ENCODE results near the gene SARDH.

The SARDH gene

DNA sequence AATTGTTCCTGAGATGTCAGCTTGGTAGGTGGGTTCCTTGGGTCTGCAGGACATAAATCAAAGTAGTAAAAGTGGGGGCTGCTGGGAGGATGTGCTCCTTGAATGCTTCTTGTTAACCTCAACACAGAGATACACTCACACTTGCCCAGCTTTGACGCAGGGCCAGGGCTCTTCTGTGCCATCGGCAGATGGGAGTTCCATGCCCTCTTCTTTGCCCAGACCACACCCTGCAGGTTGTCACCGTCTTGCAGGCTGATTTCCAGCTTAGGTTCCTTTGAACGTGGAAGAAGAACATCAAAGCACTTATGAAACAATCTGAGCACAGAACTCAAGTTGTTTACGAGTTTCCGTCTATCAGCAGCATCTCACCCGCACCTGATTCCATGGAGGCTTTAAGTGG is 91.0 kb downstream of the SARDH start:
- DNase-seq (ENCODE audit: low read depth): no peak

DNA sequence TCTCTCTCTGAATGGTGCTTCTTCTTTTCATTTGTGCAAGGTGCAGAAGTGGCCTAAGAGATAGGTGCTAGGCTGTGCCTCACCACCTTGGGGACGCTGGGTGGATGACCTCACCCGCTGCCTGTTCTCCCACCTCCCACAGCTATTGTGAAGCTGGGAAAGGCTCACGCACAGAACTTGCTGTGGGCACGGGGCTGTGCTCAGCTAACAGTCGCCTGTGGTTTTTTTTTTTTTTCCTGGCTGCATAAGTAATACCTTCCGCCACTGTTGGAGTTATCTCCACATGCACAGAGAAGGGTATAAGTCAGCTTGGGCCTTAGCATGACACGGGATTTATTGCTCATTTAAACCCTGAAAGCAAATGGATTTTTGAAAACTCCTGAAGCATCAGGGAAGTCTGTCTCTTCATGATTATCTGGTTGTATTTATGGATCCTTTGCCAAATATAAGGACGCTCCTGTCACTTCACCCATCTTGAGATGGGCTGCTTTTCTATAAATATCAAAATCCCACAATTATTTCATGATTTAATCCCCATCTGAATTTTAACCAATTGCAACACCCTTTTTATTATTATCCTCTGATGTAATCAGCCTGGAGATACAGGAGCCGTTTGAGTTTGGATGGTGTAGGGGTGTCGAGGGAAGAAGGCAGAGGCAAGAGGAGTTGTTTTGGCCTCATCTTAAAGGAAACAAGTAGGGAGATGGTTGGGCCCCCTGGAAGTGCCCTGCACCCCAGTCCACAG is 93.0 kb downstream of the SARDH start:
- no peak for DNase-seq (ENCODE audit: low read depth)

DNA sequence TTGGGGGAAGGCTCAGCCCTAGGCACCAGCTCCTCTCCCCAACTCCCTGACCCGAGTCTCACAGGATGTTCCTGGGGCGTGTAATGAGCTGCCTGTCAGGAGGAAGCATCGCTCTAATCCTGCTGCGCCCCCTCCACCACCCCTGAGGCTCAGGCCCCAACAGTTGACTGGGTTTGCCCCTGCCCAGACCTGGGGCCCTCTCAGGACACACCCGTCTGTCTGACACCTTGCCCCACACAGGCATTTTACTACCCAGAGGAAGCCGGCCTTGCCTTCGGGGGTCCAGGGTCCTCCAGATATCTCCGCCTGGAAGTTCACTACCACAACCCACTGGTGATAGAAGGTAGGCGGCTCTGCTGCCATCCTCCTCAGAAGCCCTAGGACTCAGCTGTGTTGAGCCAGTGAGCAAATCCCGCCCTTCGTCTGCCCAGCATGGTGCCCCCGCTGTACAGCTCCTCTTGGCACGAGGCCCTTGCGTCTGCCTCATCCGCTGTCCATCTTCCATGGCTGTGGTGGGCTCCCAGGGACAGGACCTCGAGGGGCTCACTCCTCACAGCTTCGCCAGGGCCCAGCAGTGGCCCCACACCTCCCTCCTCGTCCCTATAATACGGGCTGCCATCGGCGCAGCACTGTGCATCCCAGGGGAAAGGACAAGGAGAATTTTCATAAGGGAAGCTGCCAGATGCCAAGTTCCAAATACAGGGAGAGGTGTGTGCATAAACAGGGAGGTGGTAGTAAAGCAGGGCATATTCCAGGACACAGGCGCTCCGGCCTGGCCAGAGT is 94.0 kb downstream of the SARDH start:
- no peak for DNase-seq (ENCODE audit: low read depth)

DNA sequence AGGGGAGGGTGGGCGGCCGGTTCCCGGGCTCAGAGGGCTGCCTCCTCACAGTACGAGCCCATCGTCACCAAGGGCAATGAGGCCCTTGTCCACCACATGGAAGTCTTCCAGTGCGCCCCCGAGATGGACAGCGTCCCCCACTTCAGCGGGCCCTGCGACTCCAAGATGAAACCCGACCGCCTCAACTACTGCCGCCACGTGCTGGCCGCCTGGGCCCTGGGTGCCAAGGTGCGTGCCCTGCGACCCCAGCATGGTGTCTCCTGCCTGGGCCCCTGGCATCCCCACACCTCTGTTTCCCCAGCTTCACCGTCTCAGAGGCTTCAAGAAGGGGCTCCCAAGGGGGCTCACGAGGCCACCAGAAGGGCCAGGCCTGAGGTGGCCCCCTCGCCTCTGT is 94.8 kb downstream of the SARDH start:
- DNase-seq (ENCODE audit: low read depth): no peak

DNA sequence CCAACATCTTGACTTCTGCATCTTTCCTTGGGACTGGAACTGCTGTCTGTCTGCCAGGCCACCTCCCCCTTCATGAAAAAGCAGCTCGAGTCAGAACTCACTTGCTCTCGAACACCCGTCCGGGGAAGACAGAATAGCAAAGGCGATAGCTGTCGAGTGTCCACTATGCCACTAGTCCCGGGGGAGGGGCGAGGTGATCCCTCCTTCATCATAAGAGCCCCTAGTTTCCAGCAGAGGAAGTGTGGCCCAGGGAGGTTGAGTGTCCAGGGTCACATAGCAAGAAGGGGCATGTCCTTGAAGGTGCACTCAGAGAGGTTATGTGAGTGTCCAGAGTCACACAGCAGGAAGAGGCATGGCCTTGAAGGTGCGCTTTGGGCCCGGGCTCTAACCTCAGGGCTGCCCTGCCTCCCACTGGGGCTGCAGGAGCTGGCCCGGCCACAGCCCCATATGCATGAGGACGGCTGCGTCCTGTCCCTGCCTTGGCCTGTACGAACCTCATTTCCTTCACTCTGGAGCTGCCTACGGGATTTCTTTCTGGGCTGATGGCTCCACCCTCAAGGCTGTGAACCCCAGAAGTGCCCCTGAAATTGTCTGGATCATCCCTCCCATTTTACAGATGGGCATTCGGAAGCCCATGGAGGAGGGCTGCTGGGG is 95.3 kb downstream of the SARDH start:
- DNase-seq (ENCODE audit: low read depth): no peak

DNA sequence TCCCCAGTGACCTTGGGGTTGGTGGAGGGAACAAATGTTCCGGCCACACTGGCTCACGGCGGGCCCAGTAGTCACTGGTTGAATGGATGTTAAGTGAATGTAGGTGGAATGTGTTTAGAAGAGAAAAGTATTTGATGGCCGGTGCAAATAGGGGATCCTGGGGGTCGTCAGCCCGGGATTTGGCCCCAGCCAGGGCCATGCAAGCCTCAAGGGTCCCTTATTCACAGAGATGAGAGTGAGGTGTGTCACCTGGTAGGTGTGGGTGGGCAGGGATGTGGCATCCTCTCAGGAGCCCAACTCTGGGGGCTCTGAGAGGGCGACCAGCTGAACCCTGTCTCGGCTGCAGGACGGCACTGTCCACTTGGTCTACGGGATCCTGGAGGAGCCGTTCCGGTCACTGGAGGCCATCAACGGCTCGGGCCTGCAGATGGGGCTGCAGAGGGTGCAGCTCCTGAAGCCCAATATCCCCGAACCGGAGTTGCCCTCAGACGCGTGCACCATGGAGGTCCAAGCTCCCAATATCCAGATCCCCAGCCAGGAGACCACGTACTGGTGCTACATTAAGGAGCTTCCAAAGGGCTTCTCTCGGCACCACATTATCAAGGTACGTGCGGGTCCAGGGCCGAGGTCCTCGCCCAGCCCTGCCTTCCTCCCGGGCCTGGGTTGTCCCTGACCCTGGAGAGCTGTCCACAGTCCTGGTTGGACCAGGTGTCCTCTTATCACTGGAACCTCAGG is 96.1 kb downstream of the SARDH start:
- DNase-seq (ENCODE audit: low read depth): no peak

DNA sequence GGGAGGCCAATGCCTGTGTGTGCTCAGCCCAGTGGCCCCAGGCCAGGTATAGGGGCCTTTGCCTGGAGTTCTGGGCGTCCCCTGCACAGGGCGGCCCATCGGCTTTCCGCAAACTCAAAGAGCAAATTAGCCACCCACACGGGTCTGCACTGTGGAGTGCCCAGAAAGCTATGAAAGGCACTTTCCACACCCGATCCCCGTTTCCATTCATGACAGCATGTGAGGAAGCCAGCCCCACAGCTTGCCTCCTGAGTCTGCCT is 96.8 kb downstream of the SARDH start:
- no peak for DNase-seq (ENCODE audit: low read depth)

DNA sequence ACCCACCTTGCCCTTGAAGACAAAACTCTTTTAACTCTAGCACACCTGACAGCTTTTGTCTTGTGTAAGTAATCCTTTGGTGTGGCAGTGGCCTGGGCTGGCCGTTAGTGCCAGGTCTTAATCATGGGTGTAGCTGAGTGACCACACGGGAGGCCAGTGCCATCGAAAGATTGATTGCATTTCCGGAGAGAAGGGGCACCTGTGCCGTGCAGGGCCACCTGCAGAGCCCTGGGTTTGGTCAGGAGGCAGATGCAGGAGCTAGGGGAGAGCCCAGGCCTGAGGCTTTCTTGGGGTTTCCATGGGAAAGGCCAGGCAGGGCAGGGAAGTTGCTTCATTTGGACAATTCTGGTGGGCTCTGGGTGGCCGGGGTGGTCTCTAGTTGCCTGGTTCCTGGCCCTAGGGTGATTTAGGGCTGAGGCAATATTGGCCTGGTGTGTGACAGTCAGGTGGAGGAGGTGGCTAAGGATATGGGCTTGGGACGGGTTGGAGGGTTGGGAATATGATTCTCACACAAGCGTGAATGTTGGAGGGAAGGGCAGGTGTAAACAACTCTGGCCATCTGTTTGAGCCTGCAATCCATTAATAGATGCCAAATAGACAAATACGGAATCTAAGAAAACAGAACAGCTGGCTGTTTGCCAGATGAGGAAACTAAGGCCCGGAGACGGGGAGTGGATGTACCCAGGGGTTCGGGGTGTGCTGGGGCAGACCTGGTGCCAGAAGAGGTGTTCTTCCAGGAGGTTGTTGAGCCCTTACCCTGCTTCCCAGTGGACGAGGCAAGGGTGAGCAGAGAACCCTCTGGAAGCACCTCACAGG is 97.4 kb downstream of the SARDH start:
- no peak for DNase-seq (ENCODE audit: low read depth)

DNA sequence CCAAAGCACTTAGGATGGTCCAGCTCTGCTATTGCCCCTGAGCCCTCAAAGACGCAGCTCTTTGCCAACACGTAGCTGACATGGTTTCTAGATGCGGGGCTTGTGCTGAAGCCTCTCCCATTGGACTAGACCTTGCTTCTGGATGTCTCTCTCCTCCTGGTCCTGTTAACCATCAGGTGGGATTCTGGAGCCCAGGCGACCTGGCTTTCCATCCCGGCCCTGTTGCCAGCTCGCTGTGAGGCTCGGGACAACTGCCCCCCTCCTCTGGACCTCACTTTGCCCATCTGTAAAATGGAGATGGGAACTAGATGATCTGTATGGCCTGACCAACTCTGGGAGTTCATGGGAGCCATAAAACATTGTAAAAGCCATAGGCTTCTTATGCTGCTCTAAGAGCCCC is 98.0 kb downstream of the SARDH start:
- DNase-seq (ENCODE audit: low read depth): no peak

DNA sequence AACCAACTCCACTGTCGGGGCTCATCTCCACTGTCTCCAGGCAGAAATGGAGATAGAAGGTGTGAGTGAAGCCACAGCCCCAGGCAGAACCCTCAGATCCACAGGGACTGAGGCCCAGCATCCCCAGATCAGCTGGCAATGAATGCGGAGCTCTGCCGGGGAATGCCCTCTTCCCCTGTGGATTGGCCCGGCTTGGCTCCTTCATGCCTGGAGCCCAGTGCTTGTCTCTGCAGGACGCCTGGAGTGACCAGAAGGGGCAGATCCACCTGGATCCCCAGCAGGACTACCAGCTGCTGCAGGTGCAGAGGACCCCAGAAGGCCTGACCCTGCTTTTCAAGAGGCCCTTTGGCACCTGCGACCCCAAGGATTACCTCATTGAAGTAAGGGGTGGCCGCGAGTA is 98.5 kb downstream of the SARDH start:
- DNase-seq (ENCODE audit: low read depth): no peak

DNA sequence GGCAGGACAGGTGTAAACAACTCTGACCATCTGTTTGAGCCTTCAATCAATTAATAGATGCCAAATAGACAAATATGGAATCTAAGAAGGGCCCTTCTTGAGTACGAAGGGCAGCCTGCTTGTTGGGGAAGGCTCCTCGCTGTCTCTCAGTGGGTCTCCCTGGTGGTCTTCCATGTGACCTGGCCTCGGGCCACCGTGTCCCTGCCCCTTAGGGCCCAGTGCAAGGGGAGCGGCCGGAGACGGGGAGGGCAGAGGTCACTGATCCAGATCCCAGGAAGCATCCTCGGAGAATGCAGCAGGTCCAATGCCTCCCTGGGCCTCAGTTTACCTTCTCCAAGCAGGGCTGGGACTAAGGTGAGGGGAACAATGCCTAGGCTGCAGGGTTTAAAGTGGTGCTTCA is 99.4 kb downstream of the SARDH start:
- DNase-seq (ENCODE audit: low read depth): no peak

DNA sequence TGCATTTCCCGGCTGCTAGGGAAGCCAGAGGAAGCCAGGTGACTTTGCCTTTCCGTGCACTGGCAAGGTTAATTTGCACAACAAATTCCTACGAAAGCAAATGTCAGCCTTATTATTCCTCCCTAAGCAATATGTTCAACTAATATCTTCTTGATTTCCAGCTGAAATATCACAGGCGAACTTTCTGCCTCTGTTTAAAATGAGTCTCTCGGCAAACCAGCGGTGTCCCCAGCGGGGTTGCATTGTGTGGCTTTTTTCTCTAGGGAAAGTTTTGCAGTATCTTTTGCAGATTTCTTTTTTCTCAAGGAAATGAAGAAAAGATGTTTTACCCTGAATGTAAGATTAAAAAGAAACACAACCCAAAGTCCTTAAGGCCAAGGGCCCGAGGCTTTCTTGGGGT is 100.1 kb downstream of the SARDH start:
- no peak for DNase-seq (ENCODE audit: low read depth)

DNA sequence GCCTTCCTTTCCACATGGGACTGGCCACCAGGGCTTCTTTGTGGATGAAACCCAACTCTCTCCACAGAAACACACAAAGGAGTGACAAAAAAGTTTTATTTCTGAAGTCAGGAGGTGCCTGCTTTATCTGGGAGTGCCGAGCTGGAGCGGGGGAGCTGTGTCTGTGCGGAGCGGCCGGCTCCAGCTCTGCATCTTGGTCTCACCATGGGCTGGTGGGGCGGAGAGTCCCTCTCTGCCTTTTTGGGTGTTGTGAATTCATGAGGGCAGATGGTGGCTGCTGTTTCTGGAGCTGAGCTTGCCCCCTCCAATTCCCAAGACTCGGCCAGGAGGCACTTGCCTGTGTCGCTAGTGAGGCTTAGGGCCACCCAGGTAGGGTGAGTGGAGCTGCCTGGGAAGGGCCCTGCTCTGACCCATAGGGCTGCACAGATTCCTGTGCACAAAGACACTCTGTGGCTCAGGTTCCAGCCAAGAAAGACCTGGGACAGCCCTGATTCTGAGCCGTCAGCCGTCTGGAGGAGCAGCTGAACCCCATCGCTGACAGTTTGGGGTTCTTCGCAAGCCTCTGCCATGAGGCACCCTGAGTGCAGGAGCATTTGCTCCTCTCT is 100.6 kb downstream of the SARDH start:
- no peak for DNase-seq (ENCODE audit: low read depth)

DNA sequence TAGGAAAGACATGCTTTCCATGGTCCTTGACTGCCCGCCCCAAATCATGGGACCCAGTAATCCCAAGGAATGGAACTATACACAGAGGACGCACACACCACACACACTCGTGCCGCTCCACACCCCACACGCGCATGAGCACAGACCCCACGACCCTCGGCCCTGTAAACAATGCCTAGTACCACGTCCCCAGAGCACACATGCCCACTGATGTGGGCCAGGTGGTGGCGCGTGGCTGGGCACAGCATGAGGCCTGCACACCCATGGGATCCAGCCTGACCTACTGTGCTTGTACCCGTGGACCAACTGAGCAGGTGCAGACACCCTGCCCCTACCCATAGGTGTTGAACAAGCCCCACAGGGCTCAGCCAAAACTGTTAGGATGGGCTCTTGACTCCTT is 101.2 kb downstream of the SARDH start:
- no peak for DNase-seq (ENCODE audit: low read depth)

DNA sequence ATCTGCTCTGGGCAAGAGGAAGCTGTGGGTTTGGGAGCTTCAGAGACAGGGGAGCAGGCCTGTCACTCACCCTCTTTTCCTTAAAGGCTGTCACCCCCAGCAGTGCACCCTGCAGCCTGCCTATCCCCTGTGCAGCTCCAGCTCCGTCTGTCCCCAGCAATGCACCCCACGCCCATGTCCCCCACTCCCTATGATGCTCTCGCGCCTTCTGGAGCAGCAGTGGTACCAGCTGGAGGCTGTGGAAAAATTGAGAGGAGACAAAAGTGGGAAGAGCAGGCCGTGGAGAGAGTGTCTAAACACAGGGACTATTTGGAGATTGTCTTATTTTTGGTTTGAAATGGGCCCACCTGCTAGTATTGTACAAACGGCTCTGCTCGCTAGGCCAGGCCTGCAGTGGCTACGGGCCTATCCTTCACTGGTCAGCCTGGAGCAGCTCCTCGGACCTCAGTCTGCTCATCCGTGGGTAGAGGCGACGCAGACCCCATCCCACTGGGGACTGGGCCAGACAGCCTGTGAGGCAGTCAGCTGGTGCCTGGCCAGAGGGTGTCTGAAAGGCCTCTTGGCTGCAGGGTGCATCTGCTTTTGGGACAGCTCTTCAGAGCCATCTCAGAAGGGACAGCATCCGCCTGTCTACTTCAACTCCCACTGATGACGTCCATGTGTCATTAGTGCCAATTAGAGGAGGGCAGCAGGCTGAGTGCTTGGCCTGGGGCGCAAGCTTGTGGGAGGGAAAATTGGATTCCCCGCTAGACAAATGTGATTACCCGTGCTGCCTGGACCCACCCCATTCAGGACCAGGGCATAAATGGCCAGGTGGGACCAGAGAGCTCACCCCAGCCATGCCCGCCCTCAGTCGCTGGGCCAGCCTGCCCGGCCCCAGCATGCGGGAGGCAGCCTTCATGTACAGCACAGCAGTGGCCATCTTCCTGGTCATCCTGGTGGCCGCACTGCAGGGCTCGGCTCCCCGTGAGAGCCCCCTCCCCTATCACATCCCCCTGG is 102.3 kb downstream of the SARDH start, which contains the start of gene DBH:
TSS of gene DBH (plus strand) at position 831 of the 999 bp plus-strand sequence. CDS start at position 840, 9 bp downstream.
- no peak for DNase-seq (ENCODE audit: low read depth)

DNA sequence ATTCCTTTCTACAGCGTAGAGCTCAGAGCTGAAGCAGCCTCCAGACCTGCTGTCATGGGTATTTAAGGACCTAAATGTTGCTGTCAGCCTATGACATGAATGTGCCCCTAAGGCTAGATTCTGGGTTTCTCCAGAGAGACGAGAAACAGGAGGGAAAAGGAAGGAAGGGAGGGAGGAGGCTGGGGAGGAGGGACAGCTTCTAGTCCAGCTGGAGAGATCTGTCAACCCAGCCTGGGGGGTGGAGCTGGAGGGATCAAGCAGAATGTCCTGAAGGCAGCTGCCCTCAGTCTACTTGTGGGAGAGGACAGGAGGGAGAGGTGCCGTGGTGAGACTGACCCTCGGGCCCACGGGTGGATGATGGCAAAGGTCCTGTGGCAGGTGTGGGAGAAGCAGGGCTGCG is 103.1 kb downstream of the SARDH start:
- no peak for DNase-seq (ENCODE audit: low read depth)

DNA sequence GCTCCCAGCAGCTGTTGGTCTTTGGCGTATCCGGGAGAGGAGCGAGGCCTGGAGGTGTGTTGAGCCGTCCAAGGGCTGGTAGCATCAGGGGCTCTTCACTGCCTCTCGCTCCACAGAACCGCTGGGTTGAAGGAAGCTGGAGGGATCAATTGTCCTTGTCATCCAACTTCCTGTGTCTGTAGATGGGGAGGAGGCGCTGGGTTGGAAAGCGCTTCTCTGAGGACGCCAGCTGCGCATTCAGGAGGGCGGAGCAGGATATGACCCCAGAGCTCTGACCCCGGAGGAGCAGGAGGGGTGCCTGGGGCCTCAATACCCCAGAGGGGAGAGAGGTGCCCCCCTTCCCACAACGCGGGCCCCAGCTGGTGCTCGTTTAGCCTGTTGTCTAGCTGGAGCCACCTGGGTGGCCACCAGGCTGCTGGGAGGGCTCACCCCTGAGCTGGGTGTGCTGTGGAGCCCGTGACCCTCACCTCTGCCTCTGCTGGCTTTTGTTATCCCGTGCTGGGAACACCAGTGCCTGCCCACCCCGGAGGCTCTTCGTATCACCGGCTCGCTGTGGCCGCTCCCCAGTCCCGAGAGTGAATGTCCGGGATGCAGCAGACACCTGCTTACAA is 104.0 kb downstream of the SARDH start:
- no peak for DNase-seq (ENCODE audit: low read depth)

DNA sequence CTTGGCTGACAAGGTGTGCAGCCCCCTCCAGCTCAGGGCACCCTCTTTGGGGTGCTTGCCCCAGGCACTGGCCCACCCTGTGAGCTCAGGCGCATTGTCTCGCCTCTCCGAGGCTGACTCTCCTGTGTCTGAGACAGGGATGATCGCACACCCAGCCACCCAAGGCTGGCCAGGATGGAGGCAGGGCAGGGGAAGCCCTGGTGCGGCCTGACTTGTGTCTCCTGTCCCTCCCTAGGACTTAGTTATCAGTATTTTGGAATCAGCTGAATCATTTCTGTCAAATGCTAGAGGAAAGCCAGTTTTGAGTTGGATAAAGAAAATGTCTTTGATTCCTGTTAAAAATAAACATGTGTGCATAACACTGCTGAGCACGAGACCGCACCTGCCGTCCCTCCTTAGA is 104.5 kb downstream of the SARDH start:
- no peak for DNase-seq (ENCODE audit: low read depth)

DNA sequence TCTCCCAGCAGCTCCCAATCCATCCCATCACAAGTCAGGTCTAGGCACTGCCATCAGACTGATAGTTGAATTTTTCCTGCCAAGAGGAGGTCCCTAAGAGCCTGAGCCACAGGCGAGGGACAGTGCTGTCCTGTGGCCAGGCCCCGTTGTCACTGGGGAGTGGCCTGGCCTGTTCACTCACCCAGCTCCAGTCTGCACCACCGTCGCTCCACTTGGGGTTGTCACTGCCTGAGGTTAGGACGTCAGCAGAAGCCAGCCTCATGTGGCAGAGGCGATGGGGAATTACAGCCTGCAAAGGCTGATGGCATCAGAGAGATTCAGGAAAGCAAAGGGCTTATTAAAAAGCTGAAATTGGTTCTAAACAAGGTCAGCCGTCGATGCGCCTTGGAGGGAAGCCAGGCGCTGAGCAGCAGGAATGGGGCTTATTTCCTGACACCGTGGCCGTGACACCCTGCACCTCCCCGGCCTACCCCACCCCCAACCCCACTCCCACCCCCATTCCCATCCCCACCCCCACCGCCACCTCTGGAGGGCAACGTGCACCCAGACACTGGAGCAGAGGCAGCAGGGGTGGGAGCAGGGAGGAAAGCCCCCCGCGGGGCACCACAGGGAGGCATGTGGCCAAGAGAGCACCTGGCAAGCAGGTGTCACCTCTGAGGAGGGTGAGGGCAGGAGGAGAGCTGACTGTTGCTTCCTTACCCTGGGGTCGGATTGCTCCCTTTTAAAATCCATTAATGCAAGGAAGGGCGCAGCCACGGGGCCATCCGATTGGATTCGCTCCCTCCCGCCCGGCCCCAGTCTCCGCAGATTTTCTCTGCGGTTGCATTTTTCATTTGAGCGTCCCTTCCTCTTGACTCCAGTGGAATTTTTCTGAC is 105.1 kb downstream of the SARDH start:
- no peak for DNase-seq (ENCODE audit: low read depth)
